ENCODE data around the gene ST14. TPM values are rescaled to one million over a fixed set of nuclear protein-coding genes. Genes with fewer than 3 reads are reported as not detected.

ST14 gene
- polyA plus RNA-seq, 1 of the 3 experiments (the other 2 are of a cell fraction): not detected

DNA sequence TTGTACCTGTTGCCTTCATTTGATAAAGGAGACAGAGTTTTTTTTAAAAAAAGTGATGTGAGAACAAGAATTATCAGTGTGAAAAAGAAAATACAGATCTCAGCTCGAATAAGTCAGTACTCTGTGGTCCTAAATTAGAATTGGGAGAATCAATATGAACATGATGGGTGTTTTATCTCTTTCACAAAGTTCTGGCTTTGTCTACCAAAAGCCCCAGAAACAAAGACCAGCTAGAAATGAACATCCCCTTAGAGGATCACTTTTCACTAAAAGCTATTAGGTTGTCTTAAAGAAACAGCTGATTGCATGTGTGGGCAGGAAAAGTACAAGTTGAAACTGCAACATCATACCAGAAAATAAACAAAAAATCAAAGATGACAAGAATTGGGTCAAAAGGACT is 8.4 kb upstream of the ST14 start:
- no peak overlapping the region for H3K9ac ChIP-seq
- peaks cover 6% of the 10 kb centered on the region for H3F3A ChIP-seq (replicated peaks; ENCODE audit: insufficient read depth)
- H3K79me2 ChIP-seq (ENCODE audit: insufficient read depth): no peaks in the 10 kb centered on the region
- H3K4me2 ChIP-seq: no peak overlapping the region
- no peaks in the 10 kb centered on the region for H4K20me1 ChIP-seq (ENCODE audit: insufficient read depth)
- no peak overlapping the region for H2AFZ ChIP-seq (ENCODE audit: low read depth)
- H3K9me3 ChIP-seq: no peaks in the 10 kb centered on the region
- WGBS (ENCODE audit: low lambda C conversion rate): 90% methylated on average over 1 of the region's 1 CpG
- no peak overlapping the region for H3K4me3 ChIP-seq (ENCODE audit: low read depth in 2 of 2, low read length in 1 of 2)
- ChIA-PET POLR2A (no interaction called here), CTCF (interaction anchor here (1.1 to 1.6 kb wide), 4 partner anchors 19 to 225 kb away, joined by 3 to 4 read pairs (median 3); no protein-coding TSS in a partner anchor)
- peaks cover 2 to 14% of the 10 kb centered on the region in 2 experiments for H3K36me3 ChIP-seq (replicated peaks in 1 of 2; ENCODE audit: control insufficient read depth in 1 of 2, insufficient read depth in 2 of 2, low read length in 1 of 2)
- no peaks in the 10 kb centered on the region for H3K9me2 ChIP-seq
- DNase-seq: no peak
- TF ChIP-seq ELF1 (IDR thresholded peaks at IDR 0.05): no peak
- TF ChIP-seq, protein P1, sequence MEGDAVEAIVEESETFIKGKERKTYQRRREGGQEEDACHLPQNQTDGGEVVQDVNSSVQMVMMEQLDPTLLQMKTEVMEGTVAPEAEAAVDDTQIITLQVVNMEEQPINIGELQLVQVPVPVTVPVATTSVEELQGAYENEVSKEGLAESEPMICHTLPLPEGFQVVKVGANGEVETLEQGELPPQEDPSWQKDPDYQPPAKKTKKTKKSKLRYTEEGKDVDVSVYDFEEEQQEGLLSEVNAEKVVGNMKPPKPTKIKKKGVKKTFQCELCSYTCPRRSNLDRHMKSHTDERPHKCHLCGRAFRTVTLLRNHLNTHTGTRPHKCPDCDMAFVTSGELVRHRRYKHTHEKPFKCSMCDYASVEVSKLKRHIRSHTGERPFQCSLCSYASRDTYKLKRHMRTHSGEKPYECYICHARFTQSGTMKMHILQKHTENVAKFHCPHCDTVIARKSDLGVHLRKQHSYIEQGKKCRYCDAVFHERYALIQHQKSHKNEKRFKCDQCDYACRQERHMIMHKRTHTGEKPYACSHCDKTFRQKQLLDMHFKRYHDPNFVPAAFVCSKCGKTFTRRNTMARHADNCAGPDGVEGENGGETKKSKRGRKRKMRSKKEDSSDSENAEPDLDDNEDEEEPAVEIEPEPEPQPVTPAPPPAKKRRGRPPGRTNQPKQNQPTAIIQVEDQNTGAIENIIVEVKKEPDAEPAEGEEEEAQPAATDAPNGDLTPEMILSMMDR (IDR thresholded peaks at IDR 0.05): no peak
- TF ChIP-seq, protein P2, sequence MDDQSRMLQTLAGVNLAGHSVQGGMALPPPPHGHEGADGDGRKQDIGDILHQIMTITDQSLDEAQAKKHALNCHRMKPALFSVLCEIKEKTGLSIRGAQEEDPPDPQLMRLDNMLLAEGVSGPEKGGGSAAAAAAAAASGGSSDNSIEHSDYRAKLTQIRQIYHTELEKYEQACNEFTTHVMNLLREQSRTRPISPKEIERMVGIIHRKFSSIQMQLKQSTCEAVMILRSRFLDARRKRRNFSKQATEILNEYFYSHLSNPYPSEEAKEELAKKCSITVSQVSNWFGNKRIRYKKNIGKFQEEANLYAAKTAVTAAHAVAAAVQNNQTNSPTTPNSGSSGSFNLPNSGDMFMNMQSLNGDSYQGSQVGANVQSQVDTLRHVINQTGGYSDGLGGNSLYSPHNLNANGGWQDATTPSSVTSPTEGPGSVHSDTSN (IDR thresholded peaks at IDR 0.05): no peak
- no peak for TF ChIP-seq FOXJ3 (CRISPR knock-in tag; IDR thresholded peaks at IDR 0.05)
- no peak for TF ChIP-seq FOSL2 (IDR thresholded peaks at IDR 0.05; ENCODE audit: borderline replicate concordance, low read depth)
- TF ChIP-seq TEAD4 (IDR thresholded peaks at IDR 0.05; ENCODE audit: borderline replicate concordance, insufficient read depth): no peak
- TF ChIP-seq, protein P3, sequence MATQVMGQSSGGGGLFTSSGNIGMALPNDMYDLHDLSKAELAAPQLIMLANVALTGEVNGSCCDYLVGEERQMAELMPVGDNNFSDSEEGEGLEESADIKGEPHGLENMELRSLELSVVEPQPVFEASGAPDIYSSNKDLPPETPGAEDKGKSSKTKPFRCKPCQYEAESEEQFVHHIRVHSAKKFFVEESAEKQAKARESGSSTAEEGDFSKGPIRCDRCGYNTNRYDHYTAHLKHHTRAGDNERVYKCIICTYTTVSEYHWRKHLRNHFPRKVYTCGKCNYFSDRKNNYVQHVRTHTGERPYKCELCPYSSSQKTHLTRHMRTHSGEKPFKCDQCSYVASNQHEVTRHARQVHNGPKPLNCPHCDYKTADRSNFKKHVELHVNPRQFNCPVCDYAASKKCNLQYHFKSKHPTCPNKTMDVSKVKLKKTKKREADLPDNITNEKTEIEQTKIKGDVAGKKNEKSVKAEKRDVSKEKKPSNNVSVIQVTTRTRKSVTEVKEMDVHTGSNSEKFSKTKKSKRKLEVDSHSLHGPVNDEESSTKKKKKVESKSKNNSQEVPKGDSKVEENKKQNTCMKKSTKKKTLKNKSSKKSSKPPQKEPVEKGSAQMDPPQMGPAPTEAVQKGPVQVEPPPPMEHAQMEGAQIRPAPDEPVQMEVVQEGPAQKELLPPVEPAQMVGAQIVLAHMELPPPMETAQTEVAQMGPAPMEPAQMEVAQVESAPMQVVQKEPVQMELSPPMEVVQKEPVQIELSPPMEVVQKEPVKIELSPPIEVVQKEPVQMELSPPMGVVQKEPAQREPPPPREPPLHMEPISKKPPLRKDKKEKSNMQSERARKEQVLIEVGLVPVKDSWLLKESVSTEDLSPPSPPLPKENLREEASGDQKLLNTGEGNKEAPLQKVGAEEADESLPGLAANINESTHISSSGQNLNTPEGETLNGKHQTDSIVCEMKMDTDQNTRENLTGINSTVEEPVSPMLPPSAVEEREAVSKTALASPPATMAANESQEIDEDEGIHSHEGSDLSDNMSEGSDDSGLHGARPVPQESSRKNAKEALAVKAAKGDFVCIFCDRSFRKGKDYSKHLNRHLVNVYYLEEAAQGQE (IDR thresholded peaks at IDR 0.05; ENCODE audit: low read depth, low read length): no peak
- TF ChIP-seq RCOR1 (IDR thresholded peaks at IDR 0.05; ENCODE audit: low read length): no peak
- TF ChIP-seq, protein P4, sequence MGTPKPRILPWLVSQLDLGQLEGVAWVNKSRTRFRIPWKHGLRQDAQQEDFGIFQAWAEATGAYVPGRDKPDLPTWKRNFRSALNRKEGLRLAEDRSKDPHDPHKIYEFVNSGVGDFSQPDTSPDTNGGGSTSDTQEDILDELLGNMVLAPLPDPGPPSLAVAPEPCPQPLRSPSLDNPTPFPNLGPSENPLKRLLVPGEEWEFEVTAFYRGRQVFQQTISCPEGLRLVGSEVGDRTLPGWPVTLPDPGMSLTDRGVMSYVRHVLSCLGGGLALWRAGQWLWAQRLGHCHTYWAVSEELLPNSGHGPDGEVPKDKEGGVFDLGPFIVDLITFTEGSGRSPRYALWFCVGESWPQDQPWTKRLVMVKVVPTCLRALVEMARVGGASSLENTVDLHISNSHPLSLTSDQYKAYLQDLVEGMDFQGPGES (IDR thresholded peaks at IDR 0.05; ENCODE audit: low read depth, low read length): no peak
- no peak for TF ChIP-seq MXI1 (IDR thresholded peaks at IDR 0.05; ENCODE audit: low read depth, low read length)
- TF ChIP-seq YY1 (IDR thresholded peaks at IDR 0.05; ENCODE audit: low read depth): no peak
- no peak for TF ChIP-seq GABPA (IDR thresholded peaks at IDR 0.05; ENCODE audit: low read depth)
- TF ChIP-seq RXRA (IDR thresholded peaks at IDR 0.05; ENCODE audit: borderline replicate concordance, low read depth): no peak
- no peak for TF ChIP-seq RAD21 (IDR thresholded peaks at IDR 0.05; ENCODE audit: low read length)
- TF ChIP-seq MEF2A (IDR thresholded peaks at IDR 0.05; ENCODE audit: borderline replicate concordance, low read depth): no peak
- no peak for TF ChIP-seq NFIC (IDR thresholded peaks at IDR 0.05; ENCODE audit: borderline replicate concordance)
- H3K4me1 ChIP-seq (ENCODE audit: control insufficient read depth in 1 of 2, insufficient read depth in 2 of 2, low read depth in 1 of 2, low read length in 1 of 2): no peaks in the 10 kb centered on the region
- H3K27ac ChIP-seq (ENCODE audit: low read depth in 2 of 2, low read length in 1 of 2): no peak overlapping the region
- H3K27me3 ChIP-seq (ENCODE audit: insufficient read depth): no peaks in the 10 kb centered on the region

Data from SK-N-SH (cell line).